ENCODE results near the gene RMRP. TPM values are rescaled to one million over a fixed set of nuclear protein-coding genes. Genes with fewer than 3 reads are reported as not detected.

The RMRP gene
- total RNA-seq, 1 donor from 2014 or later = 118,473 TPM

DNA sequence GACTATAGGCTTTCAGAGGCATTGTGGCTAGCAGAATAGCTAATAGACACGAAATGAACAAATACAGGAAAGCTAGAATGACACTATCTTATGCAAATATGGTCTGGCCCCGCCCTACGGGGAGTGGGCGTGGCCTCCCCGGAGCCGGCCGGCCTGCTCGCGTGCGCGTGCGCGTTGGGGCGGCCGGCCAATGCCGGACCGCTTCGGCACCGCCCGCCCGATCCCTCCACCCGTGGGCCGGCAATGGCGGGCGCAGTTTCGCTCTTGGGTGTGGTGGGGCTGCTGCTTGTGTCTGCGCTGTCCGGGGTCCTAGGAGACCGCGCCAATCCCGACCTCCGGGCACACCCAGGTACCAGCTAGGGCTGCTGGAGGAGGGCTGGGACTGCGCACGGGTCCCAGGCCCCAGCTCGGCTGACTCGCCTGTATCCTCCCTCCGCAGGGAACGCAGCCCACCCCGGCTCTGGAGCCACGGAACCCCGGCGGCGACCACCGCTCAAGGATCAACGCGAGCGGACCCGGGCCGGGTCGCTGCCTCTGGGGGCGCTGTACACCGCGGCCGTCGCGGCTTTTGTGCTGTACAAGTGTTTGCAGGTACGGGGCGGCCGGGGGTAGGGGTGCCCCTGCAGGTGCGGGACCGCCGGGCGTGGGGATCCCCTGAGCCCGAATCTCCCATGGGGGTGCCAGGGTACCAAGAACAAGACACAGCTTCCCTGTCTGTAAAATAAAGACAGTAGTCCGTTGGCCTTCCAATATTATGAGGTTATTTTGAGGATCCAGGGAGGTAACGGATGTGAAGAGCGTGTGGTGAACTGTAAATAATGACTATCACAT lies 533 bp upstream of the RMRP start, which contains the start of gene CCDC107:
Gene CCDC107 (plus strand): TSS at position 156 of the 831 bp plus-strand sequence. CDS start 88 bp downstream, at position 244.
- Histone ChIP-seq H3K9ac (ENCODE audit: low read depth in 1 of 3, low read length in 3 of 3) (peak within 1 kb of the TSS; percentile 95 to 99 (median 99)), H3K4me3 (ENCODE audit: low read length in 3 of 3) (peak within 1 kb of the TSS; percentile 76 to 91 (median 90)), H3K27me3 (ENCODE audit: control insufficient read depth in 3 of 3, insufficient read depth in 3 of 3, low read length in 3 of 3) (no peaks in the 10 kb centered on the region), H3K9me3 (ENCODE audit: control insufficient read depth in 3 of 3, low read length in 3 of 3) (no peaks in the 10 kb centered on the region), H3K36me3 (ENCODE audit: control insufficient read depth in 3 of 3, insufficient read depth in 3 of 3, low read length in 3 of 3) (peaks cover 9 to 11% (median 11%) of the 10 kb centered on the region in 3 donors), H3K4me1 (ENCODE audit: control insufficient read depth in 3 of 3, insufficient read depth in 3 of 3, low read length in 3 of 3) (peaks cover 26 to 44% (median 28%) of the 10 kb centered on the region in 3 donors), H3K27ac (ENCODE audit: low read depth, low read length) (peak within 1 kb of the TSS; percentile 99)

- Histone ChIP-seq H3K9me3 (ENCODE audit: control insufficient read depth in 3 of 3, low read length in 3 of 3) (no peaks in the 10 kb centered on the region), H3K36me3 (ENCODE audit: control insufficient read depth in 3 of 3, insufficient read depth in 3 of 3, low read length in 3 of 3) (peaks cover 9 to 11% (median 11%) of the 10 kb centered on the region in 3 donors), H3K4me1 (ENCODE audit: control insufficient read depth in 3 of 3, insufficient read depth in 3 of 3, low read length in 3 of 3) (peaks cover 26 to 39% (median 28%) of the 10 kb centered on the region in 3 donors), H3K27me3 (ENCODE audit: control insufficient read depth in 3 of 3, insufficient read depth in 3 of 3, low read length in 3 of 3) (no peaks in the 10 kb centered on the region), H3K27ac (ENCODE audit: low read depth, low read length) (peak overlapping the region; percentile 99), H3K4me3 (ENCODE audit: low read length in 3 of 3) (peak overlapping the region; percentile 60 to 76 (median 75)), H3K9ac (ENCODE audit: low read depth in 1 of 3, low read length in 3 of 3) (peak overlapping the region; percentile 95 to 99 (median 99))
Measured at GRCh38 chr9:35656831-35657545, 831 bp downstream of the RMRP start.

- no peak overlapping the region for H3K4me3 ChIP-seq (ENCODE audit: low read length in 3 of 3)
- no peak overlapping the region for H3K9ac ChIP-seq (ENCODE audit: low read depth in 1 of 3, low read length in 3 of 3)
- peaks cover 26 to 35% (median 28%) of the 10 kb centered on the region in 3 donors for H3K4me1 ChIP-seq (ENCODE audit: control insufficient read depth in 3 of 3, insufficient read depth in 3 of 3, low read length in 3 of 3)
- no peaks in the 10 kb centered on the region for H3K27me3 ChIP-seq (ENCODE audit: control insufficient read depth in 3 of 3, insufficient read depth in 3 of 3, low read length in 3 of 3)
- peak overlapping the region; percentile 99 for H3K27ac ChIP-seq (ENCODE audit: low read depth, low read length)
- H3K36me3 ChIP-seq (ENCODE audit: control insufficient read depth in 3 of 3, insufficient read depth in 3 of 3, low read length in 3 of 3) = peaks cover 9 to 11% (median 11%) of the 10 kb centered on the region in 3 donors
- H3K9me3 ChIP-seq (ENCODE audit: control insufficient read depth in 3 of 3, low read length in 3 of 3) = no peaks in the 10 kb centered on the region
Measured at GRCh38 chr9:35656348-35656747, 1.5 kb downstream of the RMRP start.

DNA sequence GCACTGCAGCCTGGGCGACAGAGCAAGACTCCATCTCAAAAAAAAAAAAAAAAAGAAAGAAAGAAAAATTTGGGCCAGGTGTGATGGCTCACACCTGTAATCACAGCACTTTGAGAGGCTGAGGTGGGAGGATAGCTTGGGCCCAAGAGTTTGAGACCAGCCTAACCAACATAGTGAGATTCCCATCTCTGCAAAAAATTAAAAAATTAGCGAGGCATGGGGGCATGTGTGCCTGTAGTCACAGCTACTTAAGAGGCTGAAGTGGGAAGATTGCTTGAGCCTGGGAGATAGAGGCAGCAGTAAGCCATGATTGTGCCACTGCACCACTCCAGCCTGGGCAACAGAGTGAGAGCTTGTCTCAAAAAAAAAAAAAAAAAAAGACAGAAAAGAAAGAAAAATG lies 4.2 kb downstream of the RMRP start:
- no peak overlapping the region for H3K9ac ChIP-seq (ENCODE audit: low read depth in 1 of 3, low read length in 3 of 3)
- peaks cover 7 to 14% (median 10%) of the 10 kb centered on the region in 3 donors for H3K4me1 ChIP-seq (ENCODE audit: control insufficient read depth in 3 of 3, insufficient read depth in 3 of 3, low read length in 3 of 3)
- no peaks in the 10 kb centered on the region for H3K36me3 ChIP-seq (ENCODE audit: control insufficient read depth in 3 of 3, insufficient read depth in 3 of 3, low read length in 3 of 3)
- no peak overlapping the region for H3K27ac ChIP-seq (ENCODE audit: low read depth, low read length)
- H3K27me3 ChIP-seq (ENCODE audit: control insufficient read depth in 3 of 3, insufficient read depth in 3 of 3, low read length in 3 of 3) = no peaks in the 10 kb centered on the region
- no peaks in the 10 kb centered on the region for H3K9me3 ChIP-seq (ENCODE audit: control insufficient read depth in 3 of 3, low read length in 3 of 3)
- no peak overlapping the region for H3K4me3 ChIP-seq (ENCODE audit: low read length in 3 of 3)

DNA sequence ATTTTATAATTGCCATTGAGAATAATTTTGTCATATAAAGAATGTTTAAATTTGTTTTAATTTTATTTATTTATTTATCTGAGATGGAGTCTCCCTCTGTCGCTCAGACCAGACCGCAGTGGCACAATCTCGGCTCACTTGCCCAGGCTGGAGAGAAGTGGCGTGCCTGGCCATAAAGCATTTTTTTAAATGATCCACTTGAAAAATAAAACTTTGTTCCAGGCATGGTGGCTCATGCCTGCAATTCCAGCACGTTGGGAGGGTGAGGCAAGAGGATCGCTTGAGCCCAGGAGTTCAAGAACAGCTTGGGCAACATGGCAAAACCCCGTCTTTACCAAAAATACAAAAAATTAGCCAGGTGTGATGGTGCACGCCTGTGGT lies 5.0 kb downstream of the RMRP start:
- Histone ChIP-seq H3K27me3 (ENCODE audit: control insufficient read depth in 3 of 3, insufficient read depth in 3 of 3, low read length in 3 of 3) (no peaks in the 10 kb centered on the region), H3K36me3 (ENCODE audit: control insufficient read depth in 3 of 3, insufficient read depth in 3 of 3, low read length in 3 of 3) (no peaks in the 10 kb centered on the region), H3K9me3 (ENCODE audit: control insufficient read depth in 3 of 3, low read length in 3 of 3) (no peaks in the 10 kb centered on the region), H3K27ac (ENCODE audit: low read depth, low read length) (no peak overlapping the region), H3K9ac (ENCODE audit: low read depth in 1 of 3, low read length in 3 of 3) (no peak overlapping the region), H3K4me3 (ENCODE audit: low read length in 3 of 3) (no peak overlapping the region), H3K4me1 (ENCODE audit: control insufficient read depth in 3 of 3, insufficient read depth in 3 of 3, low read length in 3 of 3) (peaks cover 7 to 14% (median 10%) of the 10 kb centered on the region in 3 donors)

DNA sequence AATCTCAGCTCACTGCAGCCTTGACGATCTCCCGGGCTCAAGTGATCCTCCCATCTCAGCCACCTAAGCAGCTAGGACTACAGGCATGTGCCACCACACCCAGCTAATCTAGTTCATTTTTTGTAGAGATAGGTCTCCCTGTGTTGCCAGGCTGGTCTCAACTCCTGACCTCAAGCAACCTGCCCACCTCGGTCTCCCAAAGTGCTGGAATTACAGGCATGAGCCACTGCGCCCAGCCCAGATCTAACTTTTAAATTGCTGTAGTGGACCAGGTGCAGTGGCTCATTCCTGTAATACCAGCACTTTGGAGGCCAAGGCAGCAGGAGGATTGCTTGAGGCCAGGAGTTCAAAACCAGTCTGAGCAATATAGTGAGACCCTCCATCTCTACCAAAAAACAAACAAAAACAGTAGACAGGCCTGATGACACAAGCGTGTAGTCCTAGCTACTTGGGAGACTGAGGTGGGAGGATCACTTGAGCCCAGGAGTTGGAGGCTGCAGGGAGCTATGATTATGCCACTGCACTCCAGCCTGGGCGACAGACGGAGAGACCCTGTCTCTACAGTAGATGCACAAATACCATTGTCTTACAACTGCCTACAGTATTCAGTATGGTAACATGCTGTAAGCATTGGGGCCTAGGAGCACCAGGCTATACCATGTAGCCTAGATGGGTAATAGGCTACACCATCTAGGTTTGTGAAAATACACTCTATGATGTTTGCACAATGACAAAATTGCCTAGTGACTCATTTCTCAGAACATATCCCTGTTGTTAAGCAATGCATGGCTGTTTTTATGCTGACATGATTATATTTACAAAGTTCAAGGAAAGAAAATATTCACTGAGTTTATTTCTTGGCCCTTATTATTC lies 5.6 kb downstream of the RMRP start:
- Histone ChIP-seq H3K9me3 (ENCODE audit: control insufficient read depth in 3 of 3, low read length in 3 of 3) (no peaks in the 10 kb centered on the region), H3K27ac (ENCODE audit: low read depth, low read length) (no peak overlapping the region), H3K9ac (ENCODE audit: low read depth in 1 of 3, low read length in 3 of 3) (no peak overlapping the region), H3K27me3 (ENCODE audit: control insufficient read depth in 3 of 3, insufficient read depth in 3 of 3, low read length in 3 of 3) (no peaks in the 10 kb centered on the region), H3K4me3 (ENCODE audit: low read length in 3 of 3) (no peak overlapping the region), H3K4me1 (ENCODE audit: control insufficient read depth in 3 of 3, insufficient read depth in 3 of 3, low read length in 3 of 3) (peaks cover 7 to 13% (median 8%) of the 10 kb centered on the region in 3 donors), H3K36me3 (ENCODE audit: control insufficient read depth in 3 of 3, insufficient read depth in 3 of 3, low read length in 3 of 3) (no peaks in the 10 kb centered on the region)

- Histone ChIP-seq H3K9ac (ENCODE audit: low read depth in 1 of 3, low read length in 3 of 3) (no peak within 1 kb of the TSS), H3K4me3 (ENCODE audit: low read length in 3 of 3) (no peak within 1 kb of the TSS), H3K27me3 (ENCODE audit: control insufficient read depth in 3 of 3, insufficient read depth in 3 of 3, low read length in 3 of 3) (no peaks in the 10 kb centered on the region), H3K36me3 (ENCODE audit: control insufficient read depth in 3 of 3, insufficient read depth in 3 of 3, low read length in 3 of 3) (no peaks in the 10 kb centered on the region), H3K4me1 (ENCODE audit: control insufficient read depth in 3 of 3, insufficient read depth in 3 of 3, low read length in 3 of 3) (peaks cover 6 to 21% (median 15%) of the 10 kb centered on the region in 3 donors), H3K9me3 (ENCODE audit: control insufficient read depth in 3 of 3, low read length in 3 of 3) (no peaks in the 10 kb centered on the region), H3K27ac (ENCODE audit: low read depth, low read length) (no peak within 1 kb of the TSS)
Measured at GRCh38 chr9:35650341-35651158, 7.3 kb downstream of the RMRP start, which contains the start of gene SIT1. Gene SIT1 (minus strand): TSS chr9:35650931. CDS start chr9:35650853, 78 bp downstream.

DNA sequence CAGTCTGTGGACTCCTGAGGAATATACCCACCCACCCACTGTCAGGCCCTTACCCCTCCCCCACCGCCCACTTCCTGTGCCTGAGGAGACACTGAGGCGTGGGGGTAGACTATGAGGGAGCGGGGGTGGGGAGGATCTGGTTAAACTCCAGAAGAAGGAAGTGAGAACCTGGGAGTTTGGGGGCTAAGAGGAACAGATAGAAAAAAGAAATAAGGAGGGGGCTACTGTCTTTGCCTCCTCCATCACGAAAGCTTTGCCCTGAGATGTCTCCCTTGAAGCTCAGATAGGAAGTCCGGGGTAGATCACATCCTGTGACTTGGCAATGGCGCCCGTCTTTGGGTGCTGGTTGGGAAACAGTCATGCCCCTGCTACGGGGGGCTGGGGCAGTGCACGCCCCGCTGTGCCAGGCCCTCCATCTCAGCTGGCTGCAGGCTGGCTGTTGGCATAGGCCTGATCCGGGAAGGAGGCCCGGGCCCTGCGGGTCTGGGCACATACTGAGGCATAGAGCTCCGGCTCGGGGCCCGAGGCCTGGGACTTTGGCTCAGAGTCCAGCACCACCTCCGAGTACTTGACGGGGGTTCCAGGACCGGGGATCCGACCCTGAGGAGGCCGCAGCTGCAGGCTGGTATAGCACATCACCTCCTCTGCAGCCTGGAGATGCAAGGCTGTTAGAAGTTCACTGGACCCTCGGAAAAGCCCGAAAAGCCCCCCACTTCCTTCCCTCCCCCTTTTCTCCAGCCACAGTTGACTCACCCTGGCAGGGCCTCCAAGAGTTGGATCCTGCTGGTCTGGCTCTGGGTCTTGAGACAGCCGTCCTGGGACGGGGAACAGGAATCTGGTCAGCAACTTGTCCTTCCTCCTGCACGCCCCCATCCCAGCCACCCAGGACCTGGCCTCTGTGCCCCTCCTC lies 8.1 kb downstream of the RMRP start:
- H3K9me3 ChIP-seq (ENCODE audit: control insufficient read depth in 3 of 3, low read length in 3 of 3) = no peaks in the 10 kb centered on the region
- no peaks in the 10 kb centered on the region for H3K36me3 ChIP-seq (ENCODE audit: control insufficient read depth in 3 of 3, insufficient read depth in 3 of 3, low read length in 3 of 3)
- H3K9ac ChIP-seq (ENCODE audit: low read depth in 1 of 3, low read length in 3 of 3) = no peak overlapping the region
- no peaks in the 10 kb centered on the region for H3K27me3 ChIP-seq (ENCODE audit: control insufficient read depth in 3 of 3, insufficient read depth in 3 of 3, low read length in 3 of 3)
- no peak overlapping the region for H3K4me3 ChIP-seq (ENCODE audit: low read length in 3 of 3)
- no peak overlapping the region for H3K27ac ChIP-seq (ENCODE audit: low read depth, low read length)
- peaks cover 6 to 21% (median 15%) of the 10 kb centered on the region in 3 donors for H3K4me1 ChIP-seq (ENCODE audit: control insufficient read depth in 3 of 3, insufficient read depth in 3 of 3, low read length in 3 of 3)
